Kidney epithelial cell (primary cell): ENCODE data around the gene ASIP. TPM values are rescaled to one million over a fixed set of nuclear protein-coding genes. Genes with fewer than 3 reads are reported as not detected.
"Not testable (repeated sequence)": the region's sequence is repeated elsewhere in the genome, so short reads cannot be mapped to it uniquely, and the experiment has no call there.

ENCODE experiments used
- DNase-seq: peaks from one replicate; pipeline ENCODE4 v3.0.0-alpha.2; 2010; ENCODE audit warnings: low read depth
- H3K27me3 ChIP-seq: 2 replicates; pipeline ENCODE4 v1.6.0; 2011; ENCODE audit warnings: low read length; ENCODE audit not compliant: control insufficient read depth, insufficient read depth
- H3K36me3 ChIP-seq: 2 replicates; pipeline ENCODE4 v1.5.1; 2011; ENCODE audit warnings: low read length; ENCODE audit not compliant: control insufficient read depth, insufficient read depth
- H3K4me3 ChIP-seq: 2 replicates; pipeline ENCODE4 v1.5.1; 2011; ENCODE audit warnings: low read depth, mild to moderate bottlenecking, control low read depth, low read length
- CTCF ChIP-seq: IDR thresholded peaks from 2 replicates; pipeline ENCODE4 v1.5.1; 2011; ENCODE audit warnings: mild to moderate bottlenecking, moderate library complexity, low read length, control low read depth, inconsistent platforms; ENCODE audit not compliant: insufficient read depth, poor library complexity, severe bottlenecking
- total RNA-seq: library from RNA; depleted of rRNA; stranded (reverse); fragments of >200 nt; gene quantifications from 2 replicates; pipeline ENCODE4 v1.2.3, GENCODE V29; 2015

ASIP gene
- total RNA-seq, 1 donor from 2014 or later: not detected

GRCh38 chr20:34256629-34257124, 15.5 kb downstream of the ASIP start:
- no peak for DNase-seq
- Histone ChIP-seq H3K36me3 (no peaks in the 10 kb centered on the region), H3K4me3 (no peak overlapping the region), H3K27me3 (peaks cover 2% of the 10 kb centered on the region)
- TF ChIP-seq CTCF: no peak

DNA sequence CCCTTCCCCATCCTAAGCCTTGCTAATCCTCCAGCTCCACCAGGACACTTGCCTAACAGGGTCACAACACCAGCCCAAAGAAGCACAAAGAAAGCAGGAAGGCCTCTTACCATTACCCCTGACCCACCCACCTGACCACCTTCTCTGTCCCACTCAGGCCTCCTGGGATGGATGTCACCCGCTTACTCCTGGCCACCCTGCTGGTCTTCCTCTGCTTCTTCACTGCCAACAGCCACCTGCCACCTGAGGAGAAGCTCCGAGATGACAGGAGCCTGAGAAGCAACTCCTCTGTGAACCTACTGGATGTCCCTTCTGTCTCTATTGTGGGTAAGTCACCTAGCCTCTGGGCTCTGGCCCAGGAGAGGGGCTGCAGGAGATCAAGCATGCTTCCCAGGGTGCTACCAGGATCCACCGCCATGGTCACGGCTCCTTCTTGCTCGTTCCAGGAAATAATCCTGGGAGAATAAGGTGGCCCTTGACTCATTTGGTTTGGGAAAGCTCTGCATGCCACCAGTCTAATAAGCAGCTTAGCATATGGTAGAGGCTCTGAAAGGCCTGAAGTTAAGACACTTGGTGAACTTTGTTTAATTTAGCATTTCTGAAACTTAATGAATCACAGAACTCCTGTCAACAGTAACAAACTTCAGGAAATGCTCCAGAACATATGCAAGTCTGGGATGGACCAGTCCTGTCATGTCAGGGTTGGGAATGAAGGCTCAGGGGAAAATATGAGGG, 19.2 kb downstream of the ASIP start:
- Histone ChIP-seq H3K27me3 (peaks cover 2% of the 10 kb centered on the region), H3K4me3 (no peak overlapping the region), H3K36me3 (no peaks in the 10 kb centered on the region)
- TF ChIP-seq CTCF: no peak
- DNase-seq: no peak

DNA sequence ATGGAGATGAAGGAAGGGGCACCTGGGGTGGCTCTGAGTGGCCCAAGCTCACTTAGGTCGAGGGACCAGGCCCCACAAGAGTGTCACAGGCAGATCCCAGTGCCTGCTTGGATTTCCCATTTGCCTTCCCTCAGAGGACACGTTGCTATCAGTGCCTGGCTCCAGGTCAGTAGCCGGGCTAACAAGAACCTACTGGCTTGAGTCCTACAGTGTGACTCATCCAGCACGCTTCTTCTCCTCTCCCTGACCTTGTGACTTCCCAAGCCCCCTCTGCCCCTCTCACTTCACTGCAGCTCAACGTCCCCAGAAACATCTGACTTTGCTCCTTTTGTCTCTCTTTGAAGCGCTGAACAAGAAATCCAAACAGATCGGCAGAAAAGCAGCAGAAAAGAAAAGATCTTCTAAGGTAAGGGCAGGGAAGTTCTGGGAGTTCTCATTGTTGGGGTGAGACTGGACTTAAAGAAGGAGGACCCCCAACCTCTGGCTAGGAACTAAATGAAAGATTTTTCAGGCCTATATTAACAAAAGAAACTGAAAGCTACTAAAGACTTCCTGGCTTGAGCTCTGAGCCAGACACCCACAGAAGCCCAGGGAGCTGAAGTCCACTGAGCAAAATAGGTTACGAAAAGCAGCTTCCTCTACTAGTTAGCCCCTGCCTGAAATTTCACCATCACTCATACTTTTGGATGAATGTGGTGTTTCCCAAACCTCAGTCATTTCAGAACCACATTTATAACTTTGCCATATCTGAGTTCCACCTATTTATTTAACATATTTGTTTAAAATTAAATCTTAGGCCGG, 21.5 kb downstream of the ASIP start:
- H3K36me3 ChIP-seq: no peaks in the 10 kb centered on the region
- TF ChIP-seq CTCF: no peak
- peaks cover 2% of the 10 kb centered on the region for H3K27me3 ChIP-seq
- no peak for DNase-seq
- no peak overlapping the region for H3K4me3 ChIP-seq

GRCh38 chr20:34263468-34263867, 22.2 kb downstream of the ASIP start:
- H3K36me3 ChIP-seq, H3K4me3 ChIP-seq, DNase-seq, H3K27me3 ChIP-seq: not testable (repeated sequence)

DNA sequence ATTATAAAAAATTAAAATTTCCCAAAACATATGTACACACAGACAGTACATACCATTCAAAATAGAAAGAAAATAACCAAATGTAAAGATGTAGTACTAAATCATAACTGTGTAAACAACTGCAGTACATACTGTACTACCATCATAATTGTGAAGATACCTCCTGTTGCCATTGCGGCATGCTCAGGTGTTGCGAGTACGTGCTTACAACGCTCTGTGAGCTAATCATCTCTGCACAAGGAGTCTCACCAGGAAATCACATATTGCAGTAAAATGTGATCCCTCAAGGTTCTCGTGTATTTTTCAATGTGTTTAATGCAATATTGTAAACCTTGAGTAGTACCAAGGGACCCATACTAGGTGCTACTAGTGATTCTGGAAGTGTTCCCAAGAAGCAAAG, 22.9 kb downstream of the ASIP start:
- H3K36me3 ChIP-seq: no peaks in the 10 kb centered on the region
- H3K4me3 ChIP-seq: no peak overlapping the region
- no peak for TF ChIP-seq CTCF
- peaks cover 2% of the 10 kb centered on the region for H3K27me3 ChIP-seq
- DNase-seq: no peak

DNA sequence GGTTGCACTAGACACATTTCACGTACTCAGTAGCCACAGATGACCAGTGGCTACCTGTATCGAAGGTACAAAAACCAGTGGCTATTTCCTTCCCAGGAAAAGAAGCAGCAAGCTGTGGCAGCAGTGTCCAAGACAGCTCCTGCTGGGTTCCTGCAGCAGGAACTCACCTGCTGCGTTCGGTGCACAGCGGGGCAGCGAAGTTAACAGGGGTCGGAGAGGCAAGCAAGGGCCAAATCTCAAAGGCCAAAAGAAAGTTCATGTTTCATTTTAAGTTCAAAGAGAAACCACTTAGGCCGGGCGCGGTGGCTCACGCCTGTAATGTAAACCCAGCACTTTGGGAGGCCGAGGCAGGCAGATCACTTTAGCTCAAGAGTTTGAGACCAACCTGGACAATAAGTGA, 26.9 kb downstream of the ASIP start:
- no peaks in the 10 kb centered on the region for H3K36me3 ChIP-seq
- no peak for TF ChIP-seq CTCF
- no peak overlapping the region for H3K4me3 ChIP-seq
- DNase-seq: no peak
- no peaks in the 10 kb centered on the region for H3K27me3 ChIP-seq
